MM.1S (cell line): ENCODE results near the gene USP32.

Experiments
- CTCF ChIP-seq: fragments of 300-600 bp; sonication (generic); IDR thresholded peaks from 2 replicates; pipeline ENCODE4 v1.5.1; 2016; ENCODE audit warnings: antibody characterized with exemption, low read length, mixed read lengths
- EZH2 ChIP-seq: fragments of 300-600 bp; sonication (generic); optimal IDR thresholded peaks from 2 replicates; pipeline ENCODE3; 2017; ENCODE audit warnings: low read depth, mild to moderate bottlenecking, antibody characterized with exemption, low read length, mixed read lengths
- EZH2phosphoT487 ChIP-seq: fragments of 300-600 bp; sonication (generic); IDR thresholded peaks from 2 replicates; pipeline ENCODE4 v1.6.1; 2018; ENCODE audit warnings: antibody characterized with exemption, low read length

GRCh38 chr17:60311186-60311585 lies 80.7 kb downstream of the USP32 start:
- TF ChIP-seq CTCF = no peak
- TF ChIP-seq EZH2 = no peak
- TF ChIP-seq EZH2phosphoT487 = no peak
